GM04503 (cell line): ENCODE data around the gene FAM180A.
"Not testable (repeated sequence)": the region's sequence is repeated elsewhere in the genome, so short reads cannot be mapped to it uniquely, and the experiment has no call there.

Experiments used
- DNase-seq: peaks from one replicate; pipeline ENCODE4 v3.0.0-alpha.2; 2012; ENCODE audit warnings: low read depth

The FAM180A gene

DNA sequence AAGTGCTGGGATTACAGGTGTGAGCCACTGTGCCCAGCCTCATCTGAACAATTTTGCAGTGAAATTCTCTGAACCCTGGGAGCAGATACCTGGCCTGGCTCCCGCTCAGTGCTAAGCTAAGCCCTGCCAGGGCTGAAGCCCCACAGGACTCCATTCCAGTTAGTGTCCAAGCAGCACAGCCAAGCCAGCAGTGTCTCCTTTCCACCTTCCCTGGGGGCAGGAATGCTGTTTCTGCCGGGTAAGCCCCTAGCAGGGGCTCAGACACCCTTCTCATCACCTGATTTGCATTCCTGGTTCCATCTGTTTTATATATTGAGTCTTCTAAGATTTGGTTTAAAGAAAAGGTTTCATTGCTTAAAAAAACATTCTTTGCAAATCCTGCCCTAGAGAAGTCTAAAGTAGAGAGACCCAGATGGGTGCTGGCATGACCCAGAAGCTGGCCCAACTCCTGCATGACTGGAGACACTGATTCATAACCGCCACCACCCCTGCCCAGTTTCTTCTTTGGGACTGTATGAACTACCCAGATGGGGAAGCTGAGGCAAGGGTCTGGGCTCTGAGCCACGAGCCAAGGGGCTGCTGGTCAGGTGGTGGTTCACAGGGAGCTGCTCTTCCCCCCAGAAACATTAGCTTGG lies 34.7 kb downstream of the FAM180A start:
- DNase-seq = no peak

GRCh38 chr7:135712796-135713195 lies 35.8 kb downstream of the FAM180A start:
- no peak for DNase-seq

GRCh38 chr7:135712182-135712782 lies 36.3 kb downstream of the FAM180A start:
- no peak for DNase-seq

DNA sequence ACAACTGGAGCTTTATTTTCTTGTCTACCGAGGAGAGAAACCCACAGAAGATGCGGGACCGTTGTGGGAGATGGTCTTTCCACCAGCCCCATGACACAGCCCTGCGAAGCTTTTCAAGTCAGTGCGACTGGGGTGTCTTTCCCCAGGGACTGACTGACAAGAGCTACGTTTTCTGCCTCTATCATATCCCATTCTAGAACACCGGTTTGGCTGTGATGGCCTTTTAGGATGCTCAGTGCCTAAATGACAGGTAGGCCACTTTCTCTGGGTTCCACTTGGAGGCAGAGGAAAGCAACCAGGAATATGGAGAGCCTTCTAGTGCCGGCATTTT lies 37.5 kb downstream of the FAM180A start:
- no peak for DNase-seq

DNA sequence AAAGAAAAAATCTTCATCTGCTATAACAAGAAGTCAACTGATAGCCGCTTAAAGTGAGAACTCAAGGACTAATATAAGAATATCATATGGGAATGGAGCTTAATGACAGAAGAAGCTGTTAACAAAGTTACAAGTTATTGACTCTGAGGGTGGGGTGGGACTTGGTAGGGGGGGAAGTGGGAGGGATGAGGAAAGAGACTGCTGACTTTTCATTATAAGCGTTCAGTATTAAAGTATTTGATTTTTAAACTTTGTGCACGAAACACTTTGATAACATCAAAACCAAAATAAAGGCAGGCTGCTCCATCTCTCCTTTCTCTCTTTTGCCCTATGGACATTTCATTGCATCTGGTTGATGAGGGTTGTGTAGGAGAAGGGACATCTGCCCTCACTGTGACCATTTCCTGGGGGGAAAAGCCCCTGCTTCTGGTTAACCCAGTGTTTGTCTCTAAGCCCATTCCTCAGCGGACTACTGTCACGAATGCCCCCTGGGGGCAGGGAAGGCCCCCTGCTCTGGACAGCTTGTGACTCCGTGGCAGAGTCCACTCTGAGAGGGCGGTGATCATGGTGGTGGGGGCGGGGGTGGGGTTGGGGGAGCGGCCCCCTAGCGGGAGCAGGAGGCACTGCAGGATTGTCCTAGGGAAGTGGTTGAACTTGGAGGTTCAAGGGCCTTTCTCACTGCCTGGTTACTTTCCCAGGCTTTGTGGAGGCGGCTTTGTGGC lies 38.0 kb downstream of the FAM180A start:
- no peak for DNase-seq

DNA sequence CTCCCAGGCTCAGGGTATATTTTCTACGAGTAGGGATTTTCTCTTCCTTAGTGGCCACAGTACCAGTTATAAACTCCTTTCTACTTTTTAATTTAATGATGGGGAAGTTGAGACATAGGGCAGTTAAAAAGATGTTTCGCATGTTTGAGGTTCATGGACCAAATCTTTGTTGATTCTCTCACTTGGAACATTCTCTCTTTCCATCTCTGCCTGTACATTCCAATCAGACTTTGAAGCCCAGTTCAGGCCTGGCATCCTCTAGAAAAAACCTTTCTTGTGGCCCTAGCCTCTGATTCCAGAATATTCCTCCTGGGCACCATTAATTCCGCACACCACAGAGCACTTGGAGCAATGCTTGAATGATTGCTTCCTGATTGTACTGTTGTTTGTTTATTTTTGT lies 39.1 kb downstream of the FAM180A start:
- peak; percentile 53 for DNase-seq

DNA sequence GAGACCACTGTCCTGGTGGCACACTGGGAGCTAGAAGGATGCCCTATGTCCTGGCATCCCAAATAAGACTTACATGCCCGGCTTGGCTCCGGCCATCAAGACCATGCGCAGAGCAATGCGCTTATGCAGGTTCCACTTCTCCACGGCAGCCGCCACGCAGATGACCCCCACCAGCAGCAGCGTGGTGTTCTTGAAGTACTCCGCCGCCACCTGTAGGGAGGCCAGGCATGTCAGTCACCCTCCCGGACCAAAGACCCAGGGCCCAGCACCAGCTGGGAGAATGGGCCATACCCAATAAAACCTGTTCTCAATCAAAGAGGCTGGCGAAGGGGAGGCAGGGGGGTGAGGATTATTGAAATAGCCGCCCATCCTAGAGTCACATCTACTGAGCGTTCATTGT lies 40.6 kb downstream of the FAM180A start:
- DNase-seq = no peak

DNA sequence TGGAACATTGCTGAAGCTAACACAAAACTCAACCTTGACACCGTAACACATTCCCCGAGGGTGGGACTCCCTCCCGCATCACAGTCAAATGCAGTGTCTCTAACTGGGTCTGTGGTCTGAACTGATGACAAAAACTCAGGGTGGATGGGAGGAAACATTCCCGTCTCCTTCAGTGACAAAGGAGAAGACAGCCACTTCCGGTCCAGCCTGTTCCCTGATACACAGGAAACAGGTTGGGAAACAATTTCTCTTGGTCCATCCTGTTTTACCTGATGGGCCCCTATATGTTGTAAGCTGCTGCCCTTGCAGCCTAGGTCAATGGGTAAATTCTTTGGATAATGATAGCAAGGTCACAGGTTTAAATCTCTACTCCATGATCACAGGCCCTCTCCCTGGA lies 41.0 kb downstream of the FAM180A start:
- DNase-seq = no peak

- no peak for DNase-seq
Observed at GRCh38 chr7:135706858-135707569, 41.6 kb downstream of the FAM180A start.

GRCh38 chr7:135706038-135706742 lies 42.4 kb downstream of the FAM180A start:
- DNase-seq = no peak

GRCh38 chr7:135704698-135705097 lies 43.9 kb downstream of the FAM180A start:
- no peak for DNase-seq

DNA sequence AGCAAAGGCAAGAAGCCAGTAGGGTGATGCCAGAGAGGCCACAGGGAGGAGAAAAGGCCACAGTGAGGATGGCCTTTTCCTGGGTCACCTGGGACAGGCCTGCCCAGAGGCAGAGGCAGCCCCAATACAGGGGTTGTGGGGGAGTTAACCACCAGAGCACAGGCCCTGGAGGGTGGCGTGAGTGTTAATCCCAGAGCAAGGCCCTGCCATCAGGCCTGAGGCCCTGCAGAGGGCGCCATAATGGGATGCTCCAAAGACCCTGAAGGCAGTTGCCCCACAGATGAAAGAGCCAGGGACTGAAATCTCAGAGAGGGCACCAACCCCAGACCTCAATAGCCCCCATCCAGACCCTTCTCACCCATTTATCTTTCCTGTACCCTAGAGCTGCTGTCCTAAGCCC lies 44.5 kb downstream of the FAM180A start:
- no peak for DNase-seq

DNA sequence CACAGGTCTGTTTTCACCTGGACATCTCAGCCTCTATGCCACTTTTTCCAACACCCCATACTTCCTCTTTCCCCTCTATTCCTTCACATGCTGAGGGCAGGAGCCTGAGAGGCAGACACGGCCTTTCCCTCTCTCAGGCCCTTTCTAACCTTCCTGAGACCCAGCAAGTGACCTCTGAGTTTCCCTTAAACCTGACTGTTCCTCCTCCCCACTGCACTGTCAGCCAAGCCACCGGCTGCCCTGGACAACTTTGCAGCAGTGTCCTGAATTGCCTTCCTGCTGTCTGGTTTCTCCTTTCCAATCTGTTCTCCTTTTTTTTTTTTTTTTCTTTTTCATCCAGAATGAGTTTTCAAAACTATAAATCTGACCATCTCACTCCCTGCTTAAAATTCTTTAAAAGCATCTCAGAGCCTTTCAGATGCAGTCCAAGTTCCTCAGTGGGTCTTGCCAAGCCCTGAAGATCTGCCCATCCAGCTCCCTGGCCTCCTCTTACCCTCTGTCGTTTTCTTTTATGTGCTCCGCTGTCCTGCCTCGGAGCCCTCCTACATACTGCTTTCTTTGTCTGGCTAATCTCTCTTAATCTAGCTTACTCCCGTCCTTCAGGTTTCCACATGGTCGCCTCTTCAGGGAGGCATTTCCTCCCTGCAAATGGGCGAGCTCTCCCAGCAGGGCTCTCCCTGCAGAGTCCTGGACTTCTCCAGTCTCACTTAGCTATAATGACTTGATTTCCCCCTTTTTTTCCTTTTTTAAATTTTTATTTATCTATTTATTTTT lies 51.1 kb downstream of the FAM180A start:
- no peak for DNase-seq

GRCh38 chr7:135693558-135693957 lies 55.1 kb downstream of the FAM180A start:
- DNase-seq = no peak

GRCh38 chr7:135692606-135693005 lies 56.0 kb downstream of the FAM180A start:
- DNase-seq = not testable (repeated sequence)

DNA sequence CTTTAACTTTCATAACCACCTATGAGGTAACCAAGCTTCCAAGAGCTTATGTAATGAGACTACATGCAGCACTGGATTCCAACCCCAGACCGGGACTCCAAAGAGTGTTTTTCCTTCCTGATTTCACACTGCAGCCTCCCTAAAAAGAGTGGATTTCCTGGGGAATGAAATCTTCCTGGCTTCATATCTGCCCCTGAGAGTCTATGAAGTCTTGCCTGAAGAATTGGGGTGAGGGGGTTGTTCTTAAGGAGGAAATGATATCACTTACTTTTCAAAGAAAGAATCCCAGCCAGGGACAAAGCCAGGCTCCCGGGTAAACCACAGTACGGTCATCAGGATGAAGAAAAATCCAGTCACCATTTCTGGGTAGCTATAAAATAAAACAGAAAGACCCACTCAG lies 56.6 kb downstream of the FAM180A start:
- no peak for DNase-seq

GRCh38 chr7:135690566-135690965 lies 58.0 kb downstream of the FAM180A start:
- peak; percentile 59 for DNase-seq

DNA sequence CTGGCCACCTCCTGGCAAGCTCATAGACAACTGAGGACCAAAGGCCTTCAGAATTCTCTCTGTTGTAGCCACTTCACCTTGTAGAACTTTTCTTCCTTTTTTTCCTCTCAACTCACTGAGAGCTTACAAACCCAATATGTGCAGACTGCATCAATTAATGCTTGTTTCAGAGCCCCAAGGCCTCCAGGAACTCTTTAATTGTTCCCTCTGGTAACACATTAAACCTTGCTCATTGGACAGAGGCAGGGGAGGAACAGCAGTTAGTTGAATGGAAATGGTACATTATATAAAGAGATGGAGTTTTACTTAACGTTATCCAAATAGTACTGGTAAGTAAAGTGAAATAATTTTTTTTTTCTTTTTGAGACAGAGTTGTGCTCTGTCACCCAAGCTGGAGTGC lies 61.1 kb downstream of the FAM180A start:
- no peak for DNase-seq

GRCh38 chr7:135685306-135686084 lies 63.1 kb downstream of the FAM180A start:
- no peak for DNase-seq

- no peak for DNase-seq
Observed at GRCh38 chr7:135684699-135685098, 63.9 kb downstream of the FAM180A start.

DNA sequence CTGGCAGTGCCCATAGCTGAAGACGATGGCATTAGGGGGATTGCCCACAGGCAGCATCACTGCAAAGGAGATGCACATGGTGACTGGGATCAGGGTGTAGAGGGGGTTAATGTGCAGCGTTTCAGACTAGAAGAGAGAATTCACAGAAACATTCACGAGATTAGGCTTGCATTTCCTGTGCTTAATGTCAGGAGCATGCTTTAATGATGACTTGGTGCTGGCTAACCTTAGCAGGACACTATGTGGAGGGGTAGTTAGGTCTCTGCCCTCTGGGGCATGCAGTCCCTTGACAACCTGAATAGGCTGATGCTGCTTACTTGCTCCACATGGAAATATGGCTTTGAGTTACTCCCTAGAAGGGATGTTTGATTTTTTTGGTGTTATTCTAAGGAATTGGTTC lies 64.5 kb downstream of the FAM180A start:
- no peak for DNase-seq
